ENCODE results near the gene CIAO2A.
"Not testable (repeated sequence)": the region's sequence is repeated elsewhere in the genome, so short reads cannot be mapped to it uniquely, and the experiment has no call there.

Gene CIAO2A

DNA sequence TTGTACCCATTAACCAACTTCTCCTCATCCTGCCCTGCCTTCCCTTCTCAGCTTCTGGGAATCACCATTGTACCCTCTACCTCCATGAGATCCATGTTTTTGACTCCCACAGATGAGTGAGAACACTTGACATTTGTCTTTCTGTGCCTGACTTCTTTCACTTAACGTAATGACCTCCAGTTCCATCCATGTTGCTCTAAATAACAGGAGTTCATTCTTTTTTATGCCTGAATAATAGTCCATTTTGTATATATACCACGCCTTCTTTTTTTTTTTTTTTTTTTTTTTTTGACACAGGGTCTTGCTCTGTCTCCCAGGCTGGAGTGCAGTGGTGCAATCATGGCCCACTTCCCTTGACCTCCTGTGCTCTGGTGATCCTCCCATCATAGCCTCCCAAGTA is 8.9 kb upstream of the CIAO2A start:
- Histone ChIP-seq H3K27me3 (ENCODE audit: low read depth) (no peaks in the 10 kb centered on the region), H3K4me1 (peaks cover 6% of the 10 kb centered on the region), H3K9me3 (no peaks in the 10 kb centered on the region), H3K36me3 (replicated peaks) (no peaks in the 10 kb centered on the region), H3K4me3 (no peak overlapping the region)
- no peak for DNase-seq (ENCODE audit: low spot score in 2 of 2)
- in situ Hi-C loops (cut with MboI; ENCODE audit: low sequenced_read_pairs) = no loop called here

- in situ Hi-C loops (cut with MboI; ENCODE audit: low sequenced_read_pairs) = no loop called here
- H3K4me3 ChIP-seq = no peak overlapping the region
- no peaks in the 10 kb centered on the region for H3K27me3 ChIP-seq (ENCODE audit: low read depth)
- H3K9me3 ChIP-seq = no peaks in the 10 kb centered on the region
- H3K4me1 ChIP-seq = peaks cover 10% of the 10 kb centered on the region
- no peaks in the 10 kb centered on the region for H3K36me3 ChIP-seq (replicated peaks)
- no peak for DNase-seq (ENCODE audit: low spot score in 2 of 2)
These were observed 7.3 kb upstream of the CIAO2A start for GRCh38 chr15:64100958-64101357.

- H3K9me3 ChIP-seq = no peaks in the 10 kb centered on the region
- in situ Hi-C loops (cut with MboI; ENCODE audit: low sequenced_read_pairs) = loop anchor here (25.0 kb wide), 1 partner anchor 937 kb away; the partner anchor contains the start of gene RPS27L
- no peak for DNase-seq (ENCODE audit: low spot score in 2 of 2)
- H3K36me3 ChIP-seq (replicated peaks) = no peaks in the 10 kb centered on the region
- peaks cover 20% of the 10 kb centered on the region for H3K4me1 ChIP-seq
- H3K4me3 ChIP-seq = no peak overlapping the region
- H3K27me3 ChIP-seq (ENCODE audit: low read depth) = no peaks in the 10 kb centered on the region
These were observed 5.7 kb upstream of the CIAO2A start for GRCh38 chr15:64099379-64099778.

GRCh38 chr15:64096668-64097384 is 3.2 kb upstream of the CIAO2A start:
- peaks cover 33% of the 10 kb centered on the region for H3K4me1 ChIP-seq
- peak; percentile 42 to 64 for DNase-seq (ENCODE audit: low spot score in 2 of 2)
- in situ Hi-C loops (cut with MboI; ENCODE audit: low sequenced_read_pairs) = loop anchor here (25.0 kb wide), 1 partner anchor 935 kb away; the partner anchor contains the start of gene RPS27L

DNA sequence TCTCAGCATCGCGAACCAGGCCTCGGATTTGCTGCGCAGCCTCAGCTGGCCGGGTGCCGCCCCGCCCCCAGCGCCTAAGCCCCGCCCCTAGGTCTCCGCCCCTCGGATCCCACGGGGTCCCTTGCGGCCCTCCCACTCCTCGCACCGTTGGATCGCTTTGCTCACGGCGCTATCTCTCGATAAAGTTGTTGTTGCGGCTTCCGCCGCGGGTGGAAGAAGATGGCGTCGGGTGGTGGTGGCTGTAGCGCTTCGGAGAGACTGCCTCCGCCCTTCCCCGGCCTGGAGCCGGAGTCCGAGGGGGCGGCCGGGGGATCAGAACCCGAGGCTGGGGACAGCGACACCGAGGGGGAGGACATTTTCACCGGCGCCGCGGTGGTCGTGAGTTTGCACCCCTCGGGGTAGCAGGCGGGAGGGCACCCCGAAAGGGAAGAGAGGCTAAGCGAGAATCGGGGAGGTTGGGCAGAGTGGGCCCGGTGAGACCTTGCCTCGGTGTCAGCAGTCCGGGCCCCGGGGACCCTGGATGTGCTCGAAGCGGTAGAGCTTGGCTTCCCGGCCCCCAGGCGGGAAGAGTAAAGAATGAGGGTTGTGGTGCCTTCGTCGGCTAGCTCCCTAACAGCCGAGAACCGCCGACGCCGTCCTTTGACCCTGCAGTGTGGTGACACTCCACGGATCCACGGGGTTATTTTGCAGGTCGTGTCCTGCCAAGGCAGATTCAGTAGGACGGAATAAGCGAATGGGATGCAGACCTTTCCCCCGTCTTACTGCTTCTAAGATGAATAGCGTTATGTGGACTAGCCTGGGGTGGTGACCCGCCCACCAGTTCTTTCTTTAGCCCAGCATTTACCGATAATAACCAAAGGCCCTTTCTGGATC is 2.4 kb upstream of the CIAO2A start, which contains the start of gene SNX1:
Gene SNX1 (plus strand): TSS at position 188 of the 873 bp plus-strand sequence. CDS start 32 bp downstream, at position 220.
- Histone ChIP-seq H3K36me3 (replicated peaks) (no peaks in the 10 kb centered on the region), H3K4me1 (peaks cover 33% of the 10 kb centered on the region), H3K4me3 (peak within 1 kb of the TSS; percentile 97), H3K9me3 (no peaks in the 10 kb centered on the region), H3K27me3 (ENCODE audit: low read depth) (no peaks in the 10 kb centered on the region)
- in situ Hi-C loops (cut with MboI; ENCODE audit: low sequenced_read_pairs) = loop anchor here (25.0 kb wide), 1 partner anchor 934 kb away; the partner anchor contains the start of gene RPS27L
- DNase-seq (ENCODE audit: low spot score in 2 of 2) = peak; percentile 98 to 99

More at GRCh38 chr15:64096668-64097384, 3.2 kb upstream of the CIAO2A start:
- Histone ChIP-seq H3K27me3 (ENCODE audit: low read depth) (no peaks in the 10 kb centered on the region), H3K36me3 (replicated peaks) (no peaks in the 10 kb centered on the region), H3K9me3 (no peaks in the 10 kb centered on the region), H3K4me3 (peak overlapping the region; percentile 97)

DNA sequence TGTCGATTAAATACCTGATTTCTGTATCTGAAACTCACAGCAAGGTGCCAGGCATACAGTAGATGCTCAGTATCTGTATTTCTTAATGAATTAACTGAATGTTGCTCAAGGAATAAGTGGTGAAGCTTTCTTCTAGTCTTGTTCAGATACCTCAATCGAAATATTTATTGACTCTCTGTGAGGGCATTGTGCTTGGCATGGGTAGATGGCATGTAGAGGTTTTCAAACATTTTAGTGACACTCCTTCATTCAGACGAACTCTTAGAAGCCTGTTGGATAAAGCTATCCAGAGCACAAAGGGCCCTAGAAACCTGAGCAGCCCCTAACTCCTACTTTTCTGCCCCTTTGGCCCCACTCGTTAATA is 1.8 kb upstream of the CIAO2A start:
- Histone ChIP-seq H3K36me3 (replicated peaks) (0 out of 2 replicates have a peak, but pooled peaks cover 2% of the 10 kb centered on the region), H3K4me3 (peak overlapping the region; percentile 97), H3K9me3 (no peaks in the 10 kb centered on the region), H3K27me3 (ENCODE audit: low read depth) (no peaks in the 10 kb centered on the region), H3K4me1 (peaks cover 35% of the 10 kb centered on the region)
- no peak for DNase-seq (ENCODE audit: low spot score in 2 of 2)
- in situ Hi-C loops (cut with MboI; ENCODE audit: low sequenced_read_pairs) = loop anchor here (25.0 kb wide), 1 partner anchor 933 kb away; the partner anchor contains the start of gene RPS27L

DNA sequence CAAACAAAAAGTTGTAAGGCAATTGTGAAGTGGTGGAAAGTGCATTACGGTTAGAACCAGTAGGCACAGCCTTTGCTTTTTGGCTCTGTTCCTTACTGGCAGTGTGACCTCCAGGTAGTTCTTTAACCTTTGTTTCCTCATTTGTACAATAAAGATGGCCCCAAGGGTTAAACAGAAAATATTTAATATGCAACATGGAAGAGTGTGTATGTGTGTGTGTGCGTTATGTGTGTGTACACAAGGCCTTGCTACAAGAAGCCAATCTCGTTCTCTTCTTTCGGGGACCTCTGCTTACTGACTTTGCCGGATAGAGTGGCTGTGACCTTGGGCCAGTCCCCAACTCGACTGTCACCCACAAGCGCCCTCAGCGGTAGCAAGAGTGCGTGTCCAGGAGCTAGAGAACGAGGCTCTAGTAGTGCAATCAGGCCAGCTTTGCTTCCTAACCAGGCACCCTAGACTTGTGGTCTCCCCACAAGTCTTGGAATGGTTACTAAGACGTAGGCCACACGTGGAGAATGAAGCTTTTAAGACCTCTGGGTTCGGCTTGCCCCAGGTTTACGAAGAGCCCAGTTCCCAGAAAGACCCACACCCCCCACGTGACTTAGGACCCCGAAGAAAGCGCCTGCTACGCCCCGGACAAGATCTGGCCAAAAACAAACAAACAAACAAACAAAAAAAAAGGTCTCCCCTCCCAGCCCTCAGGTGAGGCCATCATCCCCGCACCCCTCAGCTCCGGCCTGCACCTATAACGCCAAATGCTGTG is 593 bp downstream of the CIAO2A start:
- H3K4me3 ChIP-seq = peak overlapping the region; percentile 64
- H3K36me3 ChIP-seq (replicated peaks) = peaks cover 21% of the 10 kb centered on the region
- H3K9me3 ChIP-seq = no peaks in the 10 kb centered on the region
- peak; percentile 72 to 81 for DNase-seq (ENCODE audit: low spot score in 2 of 2)
- in situ Hi-C loops (cut with MboI; ENCODE audit: low sequenced_read_pairs) = loop anchor here (25.0 kb wide), 1 partner anchor 931 kb away; the partner anchor contains the start of gene RPS27L
- H3K27me3 ChIP-seq (ENCODE audit: low read depth) = no peaks in the 10 kb centered on the region
- peaks cover 33% of the 10 kb centered on the region for H3K4me1 ChIP-seq

DNA sequence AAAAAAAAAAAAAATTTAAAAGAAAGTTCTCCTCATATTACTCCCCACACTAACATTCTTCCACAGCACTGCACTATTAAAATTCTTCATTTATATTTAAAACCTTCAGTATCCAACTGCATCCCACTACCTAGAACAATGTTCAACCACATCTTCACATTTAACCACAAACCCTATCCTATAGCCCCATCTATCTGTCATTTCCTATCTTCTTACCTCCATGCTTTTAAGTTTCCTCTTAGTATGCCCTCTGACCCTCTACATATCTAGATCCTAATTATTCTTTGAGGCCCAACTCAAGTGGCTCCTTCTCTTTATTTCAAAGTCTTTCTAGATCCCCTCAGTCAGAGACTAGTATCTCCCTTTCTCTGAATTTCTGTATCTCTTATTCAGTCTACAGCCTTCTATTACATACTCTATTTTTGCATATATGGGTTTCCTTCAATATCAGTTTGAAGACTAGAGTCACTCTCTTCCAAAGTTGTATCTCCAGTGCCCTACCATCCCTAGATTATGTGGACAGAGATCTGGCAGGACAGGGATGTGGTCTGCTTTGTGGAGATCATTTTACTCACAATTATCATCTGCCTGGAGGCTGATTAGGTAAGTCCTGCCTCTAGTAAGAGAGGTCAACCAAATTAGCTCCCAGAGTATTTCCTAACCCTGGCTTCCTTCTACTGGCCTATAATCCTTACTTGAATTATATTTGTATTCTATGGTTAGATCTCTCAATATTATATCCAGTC is 1.4 kb downstream of the CIAO2A start:
- DNase-seq (ENCODE audit: low spot score in 2 of 2) = no peak
- in situ Hi-C loops (cut with MboI; ENCODE audit: low sequenced_read_pairs) = loop anchor here (25.0 kb wide), 1 partner anchor 930 kb away; the partner anchor contains the start of gene RPS27L

GRCh38 chr15:64090527-64090926 is 3.1 kb downstream of the CIAO2A start:
- Histone ChIP-seq H3K36me3 (replicated peaks) (peaks cover 37% of the 10 kb centered on the region), H3K4me3 (no peak overlapping the region), H3K4me1 (peaks cover 25% of the 10 kb centered on the region), H3K9me3 (no peaks in the 10 kb centered on the region), H3K27me3 (ENCODE audit: low read depth) (no peaks in the 10 kb centered on the region)
- no peak for DNase-seq (ENCODE audit: low spot score in 2 of 2)
- in situ Hi-C loops (cut with MboI; ENCODE audit: low sequenced_read_pairs) = loop anchor here (25.0 kb wide), 1 partner anchor 928 kb away; the partner anchor contains the start of gene RPS27L

More for the DNA sequence above, 1.4 kb downstream of the CIAO2A start:
- H3K27me3 ChIP-seq (ENCODE audit: low read depth) = no peaks in the 10 kb centered on the region
- H3K36me3 ChIP-seq (replicated peaks) = peaks cover 29% of the 10 kb centered on the region
- H3K4me3 ChIP-seq = peak overlapping the region; percentile 64
- no peaks in the 10 kb centered on the region for H3K9me3 ChIP-seq
- H3K4me1 ChIP-seq = peaks cover 27% of the 10 kb centered on the region

GRCh38 chr15:64089543-64090280 is 3.9 kb downstream of the CIAO2A start:
- no peak for DNase-seq (ENCODE audit: low spot score in 2 of 2)
- Histone ChIP-seq H3K9me3 (no peaks in the 10 kb centered on the region), H3K36me3 (replicated peaks) (peaks cover 42% of the 10 kb centered on the region), H3K4me1 (peaks cover 16% of the 10 kb centered on the region), H3K27me3 (ENCODE audit: low read depth) (no peaks in the 10 kb centered on the region), H3K4me3 (no peak overlapping the region)
- in situ Hi-C loops (cut with MboI; ENCODE audit: low sequenced_read_pairs) = loop anchor here (25.0 kb wide), 1 partner anchor 927 kb away; the partner anchor contains the start of gene RPS27L

DNA sequence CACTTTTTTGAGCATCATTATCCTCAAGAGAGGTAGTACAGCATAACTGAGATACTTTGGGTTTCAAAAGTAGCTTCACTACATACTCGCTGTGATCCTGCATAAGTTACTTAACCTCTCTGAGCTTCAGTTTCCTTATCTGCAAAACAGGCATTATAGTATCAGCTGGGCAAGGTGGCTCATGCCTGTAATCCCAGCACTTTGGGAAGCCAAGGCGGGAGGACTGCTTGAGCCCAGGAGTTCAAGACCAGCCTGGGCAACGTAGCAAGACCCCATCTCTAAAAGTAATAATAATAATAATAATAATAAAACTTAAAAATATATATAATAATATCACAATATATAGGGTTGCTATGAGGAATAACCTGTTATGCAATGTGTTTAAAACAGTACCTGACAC is 10.9 kb downstream of the CIAO2A start:
- H3K27me3 ChIP-seq (ENCODE audit: low read depth) = no peaks in the 10 kb centered on the region
- in situ Hi-C loops (cut with MboI; ENCODE audit: low sequenced_read_pairs) = loop anchor here (25.0 kb wide), 1 partner anchor 920 kb away; the partner anchor contains the start of gene RPS27L
- peaks cover 58% of the 10 kb centered on the region for H3K36me3 ChIP-seq (replicated peaks)
- H3K9me3 ChIP-seq = no peaks in the 10 kb centered on the region
- no peaks in the 10 kb centered on the region for H3K4me1 ChIP-seq
- no peak for DNase-seq (ENCODE audit: low spot score in 2 of 2)
- H3K4me3 ChIP-seq = no peak overlapping the region

- H3K4me1 ChIP-seq; H3K27me3 ChIP-seq (ENCODE audit: low read depth); DNase-seq (ENCODE audit: low spot score in 2 of 2); H3K4me3 ChIP-seq; H3K9me3 ChIP-seq: not testable (repeated sequence)
- peaks cover 33% of the 10 kb centered on the region for H3K36me3 ChIP-seq (replicated peaks)
- in situ Hi-C loops (cut with MboI; ENCODE audit: low sequenced_read_pairs) = loop anchor here (25.0 kb wide), 1 partner anchor 786 kb away; the partner anchor contains the start of gene APH1B
These were observed 20.1 kb downstream of the CIAO2A start for GRCh38 chr15:64073496-64073895.
